ENCODE measurements around the gene CACNA1D.

The CACNA1D gene

GRCh38 chr3:53547327-53547726 is 52.9 kb downstream of the CACNA1D start:
- no peak for DNase-seq (ENCODE audit: extremely low read depth, low read depth)
- no peak overlapping the region for H3K4me3 ChIP-seq (replicated peaks; ENCODE audit: low read depth, low read length)
- TF ChIP-seq CTCF (IDR thresholded peaks at IDR 0.05; ENCODE audit: low read depth, low read length, missing control alignments) = no peak

- no peak for DNase-seq (ENCODE audit: extremely low read depth, low read depth)
- TF ChIP-seq CTCF (IDR thresholded peaks at IDR 0.05; ENCODE audit: low read depth, low read length, missing control alignments) = no peak
- no peak overlapping the region for H3K4me3 ChIP-seq (replicated peaks; ENCODE audit: low read depth, low read length)
These were observed 55.7 kb downstream of the CACNA1D start for GRCh38 chr3:53550005-53550620.

- no peak for DNase-seq (ENCODE audit: extremely low read depth, low read depth)
- no peak overlapping the region for H3K4me3 ChIP-seq (replicated peaks; ENCODE audit: low read depth, low read length)
- no peak for TF ChIP-seq CTCF (IDR thresholded peaks at IDR 0.05; ENCODE audit: low read depth, low read length, missing control alignments)
These were observed 56.9 kb downstream of the CACNA1D start for GRCh38 chr3:53551324-53551723.

GRCh38 chr3:53552730-53553129 is 58.3 kb downstream of the CACNA1D start:
- no peak overlapping the region for H3K4me3 ChIP-seq (replicated peaks; ENCODE audit: low read depth, low read length)
- TF ChIP-seq CTCF (IDR thresholded peaks at IDR 0.05; ENCODE audit: low read depth, low read length, missing control alignments) = no peak
- DNase-seq (ENCODE audit: extremely low read depth, low read depth) = no peak

- DNase-seq (ENCODE audit: extremely low read depth, low read depth) = no peak
- H3K4me3 ChIP-seq (replicated peaks; ENCODE audit: low read depth, low read length) = no peak overlapping the region
- no peak for TF ChIP-seq CTCF (IDR thresholded peaks at IDR 0.05; ENCODE audit: low read depth, low read length, missing control alignments)
These were observed 58.8 kb downstream of the CACNA1D start for GRCh38 chr3:53553200-53553599.

- TF ChIP-seq CTCF (IDR thresholded peaks at IDR 0.05; ENCODE audit: low read depth, low read length, missing control alignments) = no peak
These were observed 60.2 kb downstream of the CACNA1D start for GRCh38 chr3:53554559-53555067.

More at GRCh38 chr3:53554559-53555067, 60.2 kb downstream of the CACNA1D start:
- DNase-seq (ENCODE audit: extremely low read depth, low read depth) = no peak
- no peak overlapping the region for H3K4me3 ChIP-seq (replicated peaks; ENCODE audit: low read depth, low read length)
